ENCODE results near the gene RPL18.

DNA sequence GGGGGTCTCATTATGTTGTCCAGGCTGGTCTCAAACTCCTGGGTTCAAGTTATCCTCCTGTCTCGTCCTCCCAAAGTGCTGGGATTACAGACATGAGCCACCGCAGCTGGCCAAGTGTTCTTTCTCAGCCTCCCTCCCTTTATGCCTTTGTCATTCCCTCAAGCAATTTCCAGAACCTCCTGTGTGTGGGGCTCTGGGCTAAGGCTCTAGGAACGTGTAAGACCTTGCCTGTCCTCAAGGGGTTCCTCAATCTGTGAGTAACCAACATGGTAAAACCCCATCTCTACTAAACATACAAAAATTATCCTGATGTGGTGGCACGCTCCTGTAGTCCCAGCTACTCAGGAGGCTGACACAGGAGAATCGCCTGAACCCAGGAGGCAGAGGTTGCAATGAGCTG, 28.0 kb downstream of the RPL18 start:
- no peak for TF ChIP-seq POLR2A (IDR thresholded peaks at IDR 0.05)
- TF ChIP-seq, protein P1, sequence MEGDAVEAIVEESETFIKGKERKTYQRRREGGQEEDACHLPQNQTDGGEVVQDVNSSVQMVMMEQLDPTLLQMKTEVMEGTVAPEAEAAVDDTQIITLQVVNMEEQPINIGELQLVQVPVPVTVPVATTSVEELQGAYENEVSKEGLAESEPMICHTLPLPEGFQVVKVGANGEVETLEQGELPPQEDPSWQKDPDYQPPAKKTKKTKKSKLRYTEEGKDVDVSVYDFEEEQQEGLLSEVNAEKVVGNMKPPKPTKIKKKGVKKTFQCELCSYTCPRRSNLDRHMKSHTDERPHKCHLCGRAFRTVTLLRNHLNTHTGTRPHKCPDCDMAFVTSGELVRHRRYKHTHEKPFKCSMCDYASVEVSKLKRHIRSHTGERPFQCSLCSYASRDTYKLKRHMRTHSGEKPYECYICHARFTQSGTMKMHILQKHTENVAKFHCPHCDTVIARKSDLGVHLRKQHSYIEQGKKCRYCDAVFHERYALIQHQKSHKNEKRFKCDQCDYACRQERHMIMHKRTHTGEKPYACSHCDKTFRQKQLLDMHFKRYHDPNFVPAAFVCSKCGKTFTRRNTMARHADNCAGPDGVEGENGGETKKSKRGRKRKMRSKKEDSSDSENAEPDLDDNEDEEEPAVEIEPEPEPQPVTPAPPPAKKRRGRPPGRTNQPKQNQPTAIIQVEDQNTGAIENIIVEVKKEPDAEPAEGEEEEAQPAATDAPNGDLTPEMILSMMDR (IDR thresholded peaks at IDR 0.05), result no peak

Data from lower leg skin (tissue), 3 donors.